GM12878 (cell line): ENCODE results near the gene CYB5D1.

Experiments
- CBFB ChIP-seq: IDR thresholded peaks from 2 replicates; pipeline ENCODE4 v1.6.1; 2016; ENCODE audit warnings: antibody characterized with exemption, low read depth
- CTCF ChIP-seq, 3 experiments: IDR thresholded peaks in 2 of 3; conservative IDR thresholded peaks in 1 of 3; 2 replicates each; pipeline ENCODE4 v1.5.1; 2011; ENCODE audit warnings: low read depth in 3 of 3, low read length in 3 of 3, mild to moderate bottlenecking in 3 of 3, control low read depth in 2 of 3, moderate library complexity in 2 of 3, inconsistent platforms in 1 of 3, mixed read lengths in 1 of 3; ENCODE audit not compliant: control insufficient read depth in 2 of 3, insufficient read depth in 1 of 3; ENCODE audit errors: extremely low read depth in 1 of 3
- CUX1 ChIP-seq: IDR thresholded peaks from 2 replicates; pipeline ENCODE4 v1.6.1; 2012; ENCODE audit warnings: improper control_type of control experiment, low read depth, low read length; ENCODE audit not compliant: insufficient replicate concordance
- ELK1 ChIP-seq: IDR thresholded peaks from 2 replicates; pipeline ENCODE4 v1.6.1; 2012; ENCODE audit warnings: low read depth, low read length, improper control_type of control experiment
- POLR2A ChIP-seq: IDR thresholded peaks from 2 replicates; pipeline ENCODE4 v1.6.1; 2011; ENCODE audit warnings: low read depth, mild to moderate bottlenecking, low read length
- POLR2AphosphoS5 ChIP-seq: IDR thresholded peaks from 2 replicates; pipeline ENCODE4 v1.6.1; 2011; ENCODE audit warnings: mild to moderate bottlenecking, low read length, inconsistent platforms
- SUZ12 ChIP-seq: fragments of 200-600 bp; sonication (generic); IDR thresholded peaks from one replicate; pipeline ENCODE4 v1.6.1; 2018; ENCODE audit warnings: antibody characterized with exemption, mild to moderate bottlenecking; ENCODE audit not compliant: unreplicated experiment
- USF2 ChIP-seq: IDR thresholded peaks from 2 replicates; pipeline ENCODE4 v1.6.1; 2011; ENCODE audit warnings: low read depth, low read length, improper control_type of control experiment, borderline replicate concordance

GRCh38 chr17:7822126-7822525 is 35.7 kb upstream of the CYB5D1 start:
- TF ChIP-seq SUZ12, result no peak
- no peak for TF ChIP-seq POLR2A
- TF ChIP-seq CTCF (IDR thresholded peaks at IDR 0.05 in 2 of 3, conservative IDR thresholded peaks at IDR 0.05 in 1 of 3; ENCODE audit: control insufficient read depth in 2 of 3, extremely low read depth in 1 of 3, insufficient read depth in 1 of 3, low read depth in 3 of 3, low read length in 3 of 3), result no peak
- no peak for TF ChIP-seq POLR2AphosphoS5
- no peak for TF ChIP-seq CBFB
- TF ChIP-seq USF2, result no peak
- no peak for TF ChIP-seq CUX1
- no peak for TF ChIP-seq ELK1
